Neural cell (in vitro differentiated cells): ENCODE data around the gene ZNF467. TPM values are rescaled to one million over a fixed set of nuclear protein-coding genes. Genes with fewer than 3 reads are reported as not detected.

Source experiments
- H2AFZ ChIP-seq: fragments of 200-600, 300-800 bp; sonication (generic), shearing (Covaris generic); 2 replicates; pipeline ENCODE4 v1.6.0; 2014; ENCODE audit warnings: low read depth, mild to moderate bottlenecking, antibody characterized with exemption, low read length, moderate library complexity
- H3F3A ChIP-seq: fragments of 200-600 bp; shearing (Covaris generic); 2 replicates; pipeline ENCODE4 v1.6.1; 2016; ENCODE audit warnings: mild to moderate bottlenecking, moderate library complexity, mixed read lengths, antibody characterized with exemption, low read length; ENCODE audit not compliant: insufficient read depth, poor library complexity, severe bottlenecking
- H3K27ac ChIP-seq: fragments of 200-600, 300-800 bp; sonication (generic), shearing (Covaris generic); 2 replicates; pipeline ENCODE4 v1.5.1; 2014; ENCODE audit warnings: mild to moderate bottlenecking, low read length, moderate library complexity
- H3K27me3 ChIP-seq: fragments of 300-800, 200-600 bp; sonication (generic), shearing (Covaris generic); 2 replicates; pipeline ENCODE4 v1.6.0; 2014; ENCODE audit warnings: mild to moderate bottlenecking, low read depth, low read length, moderate library complexity; ENCODE audit not compliant: insufficient read depth
- H3K36me3 ChIP-seq: fragments of 300-800, 200-600 bp; sonication (generic), shearing (Covaris generic); 2 replicates; pipeline ENCODE4 v1.5.1; 2014; ENCODE audit warnings: mild to moderate bottlenecking, antibody characterized with exemption, low read length, moderate library complexity; ENCODE audit not compliant: insufficient read depth
- H3K4me2 ChIP-seq: fragments of 300-800, 200-600 bp; sonication (generic), shearing (Covaris generic); 2 replicates; pipeline ENCODE4 v1.6.0; 2014; ENCODE audit warnings: mild to moderate bottlenecking, low read length
- H3K4me3 ChIP-seq: fragments of 300-800, 200-600 bp; sonication (generic), shearing (Covaris generic); 2 replicates; pipeline ENCODE4 v1.5.1; 2014; ENCODE audit warnings: mild to moderate bottlenecking, low read length, moderate library complexity
- H3K79me2 ChIP-seq: fragments of 200-600 bp; shearing (Covaris generic); replicated peaks from 2 replicates; pipeline ENCODE4 v1.6.0; 2014; ENCODE audit warnings: mild to moderate bottlenecking, low read length, moderate library complexity; ENCODE audit not compliant: insufficient read depth
- H3K9ac ChIP-seq: fragments of 300-800, 200-600 bp; sonication (generic), shearing (Covaris generic); 2 replicates; pipeline ENCODE4 v1.6.1; 2016; ENCODE audit warnings: mild to moderate bottlenecking, low read length, mixed read lengths
- H3K9me2 ChIP-seq: fragments of 200-600 bp; shearing (Covaris generic); 2 replicates; pipeline ENCODE4 v1.6.1; 2016; ENCODE audit warnings: mild to moderate bottlenecking, low read length, mixed read lengths; ENCODE audit not compliant: insufficient read depth
- H3K9me3 ChIP-seq: fragments of 200-600, 300-800 bp; sonication (generic), shearing (Covaris generic); 2 replicates; pipeline ENCODE4 v1.6.1; 2016; ENCODE audit warnings: mild to moderate bottlenecking, mixed run types, low read length, moderate library complexity, mixed read lengths
- H4K20me1 ChIP-seq: fragments of 200-600 bp; shearing (Covaris generic); 2 replicates; pipeline ENCODE4 v1.6.1; 2016; ENCODE audit warnings: mild to moderate bottlenecking, mixed run types; ENCODE audit not compliant: insufficient read depth
- CTCF ChIP-seq: fragments of 450-650 bp; IDR thresholded peaks from 2 replicates; pipeline ENCODE4 v1.5.1; 2014; ENCODE audit warnings: antibody characterized with exemption, mild to moderate bottlenecking, moderate library complexity; ENCODE audit not compliant: poor library complexity, severe bottlenecking
- EP300 ChIP-seq: fragments of 450-650 bp; conservative IDR thresholded peaks from 2 replicates; pipeline ENCODE4 v1.6.1; 2014; ENCODE audit warnings: antibody characterized with exemption, mild to moderate bottlenecking, moderate library complexity; ENCODE audit not compliant: poor library complexity, severe bottlenecking
- EZH2 ChIP-seq: fragments of 200-600, 300-800 bp; shearing (Covaris generic), sonication (generic); IDR thresholded peaks from 2 replicates; pipeline ENCODE4 v1.6.1; 2014; ENCODE audit warnings: antibody characterized with exemption, low read length, borderline replicate concordance, mild to moderate bottlenecking; ENCODE audit not compliant: insufficient read depth, poor library complexity, severe bottlenecking
- MXI1 ChIP-seq: fragments of 450-650 bp; conservative IDR thresholded peaks from 2 replicates; pipeline ENCODE4 v1.6.1; 2014; ENCODE audit warnings: antibody characterized with exemption, mild to moderate bottlenecking; ENCODE audit not compliant: poor library complexity, severe bottlenecking
- POLR2AphosphoS5 ChIP-seq: IDR thresholded peaks from 2 replicates; pipeline ENCODE4 v1.6.1; 2012
- RAD21 ChIP-seq: fragments of 450-650 bp; conservative IDR thresholded peaks from 2 replicates; pipeline ENCODE4 v1.6.1; 2014; ENCODE audit warnings: antibody characterized with exemption, mild to moderate bottlenecking, moderate library complexity
- REST ChIP-seq: IDR thresholded peaks from 2 replicates; pipeline ENCODE4 v1.6.1; 2012; ENCODE audit warnings: borderline replicate concordance
- SMC3 ChIP-seq: fragments of 450-650 bp; conservative IDR thresholded peaks from 2 replicates; pipeline ENCODE4 v1.6.1; 2014; ENCODE audit warnings: antibody characterized with exemption, mild to moderate bottlenecking, moderate library complexity; ENCODE audit not compliant: poor library complexity
- TAF1 ChIP-seq: IDR thresholded peaks from 2 replicates; pipeline ENCODE4 v1.6.1; 2012; ENCODE audit warnings: low read depth
- polyA plus RNA-seq: library from polyadenylated mRNA; depleted of rRNA; stranded (reverse); fragments of >200 nt; gene quantifications from 2 replicates; pipeline ENCODE4 v1.2.3, GENCODE V29; 2014

The ZNF467 gene
- polyA plus RNA-seq, 1 donor from 2014 or later, result 11.9 TPM

DNA sequence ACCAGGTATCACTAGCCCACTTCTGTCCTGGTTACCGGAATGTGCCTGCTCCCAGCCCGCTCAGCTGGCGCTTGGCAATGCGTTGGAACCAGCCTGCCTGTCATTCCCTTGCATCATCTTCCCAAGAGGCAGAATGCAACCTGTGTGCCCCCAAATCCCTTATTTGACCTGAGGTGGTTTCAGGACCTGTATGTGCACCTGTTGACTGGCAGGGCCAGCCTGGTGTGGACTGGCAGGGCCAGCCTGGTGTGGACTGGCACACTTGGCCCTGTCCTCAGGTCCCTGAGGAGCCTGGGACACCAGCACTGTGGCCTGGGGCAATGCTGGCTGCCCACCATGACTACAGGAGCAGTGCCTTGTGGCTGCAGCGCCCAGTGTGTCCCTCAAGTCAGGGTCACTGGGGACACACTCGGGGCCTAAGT lies 38.2 kb downstream of the ZNF467 start:
- Histone ChIP-seq H3K4me3 (no peak overlapping the region), H3K9me2 (no peaks in the 10 kb centered on the region)
- TF ChIP-seq TAF1 (no peak), POLR2AphosphoS5 (no peak), RAD21 (no peak), MXI1 (no peak), CTCF (no peak), REST (no peak), SMC3 (no peak), EP300 (no peak), EZH2 (no peak)

DNA sequence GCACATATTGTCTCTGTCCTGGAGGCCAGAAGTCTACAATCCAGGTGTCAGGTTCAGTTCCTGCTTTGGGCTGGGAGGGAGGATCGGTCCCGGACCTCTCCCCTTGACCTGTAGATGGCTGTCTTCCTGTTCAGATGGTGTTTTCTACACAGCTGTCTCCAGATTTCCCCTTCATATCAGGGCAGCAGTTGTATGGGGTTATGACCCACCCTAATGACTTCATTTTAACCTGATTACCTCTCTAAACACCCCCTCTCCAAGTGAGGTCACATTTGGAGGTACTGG lies 38.7 kb downstream of the ZNF467 start:
- no peaks in the 10 kb centered on the region for H3K79me2 ChIP-seq
- H3K9me3 ChIP-seq, result no peaks in the 10 kb centered on the region
- H3F3A ChIP-seq, result no peaks in the 10 kb centered on the region
- no peak overlapping the region for H3K9ac ChIP-seq
- no peak overlapping the region for H3K27ac ChIP-seq
- no peak overlapping the region for H3K4me3 ChIP-seq
- H4K20me1 ChIP-seq, result no peaks in the 10 kb centered on the region
- no peak overlapping the region for H2AFZ ChIP-seq
- H3K4me2 ChIP-seq, result no peak overlapping the region
- no peaks in the 10 kb centered on the region for H3K36me3 ChIP-seq
- TF ChIP-seq MXI1 (no peak), REST (no peak), EZH2 (no peak)
- no peaks in the 10 kb centered on the region for H3K27me3 ChIP-seq
- no peaks in the 10 kb centered on the region for H3K9me2 ChIP-seq

More for the DNA sequence above, 38.2 kb downstream of the ZNF467 start:
- H2AFZ ChIP-seq, result no peak overlapping the region
- no peaks in the 10 kb centered on the region for H3K79me2 ChIP-seq
- H4K20me1 ChIP-seq, result no peaks in the 10 kb centered on the region
- H3K27me3 ChIP-seq, result no peaks in the 10 kb centered on the region
- no peaks in the 10 kb centered on the region for H3F3A ChIP-seq
- H3K9ac ChIP-seq, result no peak overlapping the region
- H3K9me3 ChIP-seq, result no peaks in the 10 kb centered on the region
- no peak overlapping the region for H3K4me2 ChIP-seq
- no peak overlapping the region for H3K27ac ChIP-seq
- H3K36me3 ChIP-seq, result no peaks in the 10 kb centered on the region
